B cell (primary cell): ENCODE results near the gene EPHB1. TPM values are rescaled to one million over a fixed set of nuclear protein-coding genes. Genes with fewer than 3 reads are reported as not detected.

ENCODE experiments used
- ATAC-seq: fragments of 200-7000 bp; cut with Tn5 transposase; one replicate; pipeline ENCODE4 v1.10.0; 2021; ENCODE audit warnings: low read depth, mild to moderate bottlenecking, moderate number of reproducible peaks, moderate library complexity
- CTCF ChIA-PET: fragments of 350-600 bp; sonication (Branson Sonifier 250); formaldehyde crosslinking; loops from one replicate; lab custom pipeline; 2021; ENCODE audit warnings: antibody characterized with exemption, inconsistent platforms; lab: Charles Lee
- POLR2A ChIA-PET: fragments of 350-600 bp; sonication (Branson Sonifier 250); formaldehyde crosslinking; loops from one replicate; lab custom pipeline; 2021; ENCODE audit warnings: antibody characterized with exemption; lab: Charles Lee
- DNase-seq: peaks from one replicate; pipeline ENCODE4 v3.0.0; 2013
- H2AFZ ChIP-seq: 2 replicates; pipeline ENCODE4 v1.6.1; 2012; ENCODE audit warnings: mild to moderate bottlenecking, low read depth, low read length; ENCODE audit not compliant: insufficient read depth, poor library complexity, severe bottlenecking
- H3K27ac ChIP-seq, 2 donors: 1 replicate in 1 of 2; 2 replicates in 1 of 2; pipeline ENCODE4 v1.5.1; 2012 to 2013; ENCODE audit warnings: low read length in 2 of 2, mild to moderate bottlenecking in 2 of 2, moderate library complexity in 1 of 2
- H3K27me3 ChIP-seq, 4 experiments: fragments of 200-600 bp in 1 of 4; sonication (generic) in 1 of 4; replicated peaks in 1 of 4; 1 replicate in 2 of 4; 2 replicates in 2 of 4; pipeline versions ENCODE4 v1.6.1 to v1.7.0; 2013 to 2016; ENCODE audit warnings: low read length in 3 of 4, mild to moderate bottlenecking in 2 of 4, mixed read lengths in 1 of 4, moderate library complexity in 1 of 4; ENCODE audit not compliant: insufficient read depth in 4 of 4, control insufficient read depth in 3 of 4; ENCODE audit errors: control extremely low read depth in 1 of 4
- H3K36me3 ChIP-seq, 2 experiments: replicated peaks in 1 of 2; 1 replicate in 1 of 2; 2 replicates in 1 of 2; pipeline versions ENCODE4 v1.6.1 to v1.7.1; 2013; ENCODE audit warnings: low read length in 1 of 2; ENCODE audit not compliant: insufficient read depth in 2 of 2, control insufficient read depth in 1 of 2; ENCODE audit errors: control extremely low read depth in 1 of 2, extremely low read depth in 1 of 2
- H3K4me1 ChIP-seq, 2 donors: fragments of 200-600 bp in 1 of 2; sonication (generic) in 1 of 2; 1 replicate in 1 of 2; 2 replicates in 1 of 2; pipeline versions ENCODE4 v1.5.1 to v1.6.1; 2013 to 2017; ENCODE audit warnings: low read length in 2 of 2; ENCODE audit not compliant: control insufficient read depth in 2 of 2, insufficient read depth in 2 of 2
- H3K4me2 ChIP-seq: replicated peaks from 2 replicates; pipeline ENCODE3; 2012; ENCODE audit warnings: mild to moderate bottlenecking, low read depth, low read length; ENCODE audit not compliant: poor library complexity, severe bottlenecking
- H3K4me3 ChIP-seq, 5 experiments: fragments of 200-600 bp in 1 of 5; sonication (generic) in 1 of 5; 1 replicate in 3 of 5; 2 replicates in 2 of 5; pipeline versions ENCODE4 v1.5.1 to v1.7.0; 2011 to 2016; ENCODE audit warnings: low read length in 4 of 5, mild to moderate bottlenecking in 4 of 5, low read depth in 2 of 5, control low read depth in 1 of 5, moderate library complexity in 1 of 5; ENCODE audit not compliant: insufficient read depth in 1 of 5; ENCODE audit errors: control extremely low read depth in 1 of 5, extremely low read depth in 1 of 5
- H3K79me2 ChIP-seq: fragments of 200-600 bp; sonication (generic); one replicate; pipeline ENCODE4 v1.6.0; 2016; ENCODE audit warnings: low read length; ENCODE audit not compliant: control insufficient read depth, insufficient read depth
- H3K9ac ChIP-seq: fragments of 200-600 bp; sonication (generic); 2 replicates; pipeline ENCODE4 v1.6.1; 2017; ENCODE audit warnings: mild to moderate bottlenecking, low read length, moderate library complexity
- H3K9me3 ChIP-seq, 3 donors: one replicate each; pipeline versions ENCODE4 v1.6.1 to v1.7.1; 2013; ENCODE audit warnings: low read length in 2 of 3; ENCODE audit not compliant: control insufficient read depth in 2 of 3, insufficient read depth in 1 of 3; ENCODE audit errors: control extremely low read depth in 1 of 3
- H4K20me1 ChIP-seq: 2 replicates; pipeline ENCODE4 v1.6.0; 2012; ENCODE audit warnings: mild to moderate bottlenecking, low read length; ENCODE audit not compliant: insufficient read depth, control insufficient read depth, poor library complexity, severe bottlenecking
- H3K27ac Mint-ChIP-seq: one replicate; pipeline ENCODE4 v1.8.0; 2021; ENCODE audit warnings: mixed read lengths
- H3K27me3 Mint-ChIP-seq: one replicate; pipeline ENCODE4 v1.8.0; 2021; ENCODE audit warnings: mixed read lengths
- H3K4me1 Mint-ChIP-seq: one replicate; pipeline ENCODE4 v1.8.0; 2021; ENCODE audit warnings: mixed read lengths
- H3K4me3 Mint-ChIP-seq: one replicate; pipeline ENCODE4 v1.8.0; 2021; ENCODE audit warnings: mixed read lengths
- H3K9me3 Mint-ChIP-seq: one replicate; pipeline ENCODE4 v1.8.0; 2022; ENCODE audit warnings: mixed read lengths; ENCODE audit not compliant: insufficient read depth
- EZH2 ChIP-seq: IDR thresholded peaks from 2 replicates; pipeline ENCODE4 v1.6.1; 2012; ENCODE audit warnings: borderline replicate concordance, low read depth, mild to moderate bottlenecking, moderate library complexity, low read length; ENCODE audit not compliant: insufficient read depth, poor library complexity, severe bottlenecking
- WGBS: methylation state at CpG from one replicate; pipeline ENCODE4 v1.1.5; 2013; ENCODE audit warnings: missing lambda C conversion rate; ENCODE audit not compliant: insufficient coverage; 5-methylcytosine and 5-hydroxymethylcytosine counted together
- intact Hi-C: fragments of 100-400 bp; cut with micrococcal nuclease; formaldehyde crosslinking; loops from one replicate; pipeline ENCODE4 v1.10.0; 2022
- polyA plus RNA-seq: library from polyadenylated mRNA; depleted of rRNA; stranded (reverse); fragments of >200 nt; gene quantifications from 2 replicates; pipeline ENCODE4 v1.2.3, GENCODE V29; 2012
- total RNA-seq, 2 donors: library from RNA; stranded (reverse); fragments of 120-200 nt in 1 of 2; gene quantifications; 1 replicate in 1 of 2; 2 replicates in 1 of 2; pipeline versions ENCODE4 v1.2.3 to v1.2.4, GENCODE V29; 2013 to 2022
- TF ChIP-seq, protein P1 (sequence below): fragments of 200-600 bp; IDR thresholded peaks from one replicate; pipeline ENCODE4 v1.8.0; 2022; ENCODE audit warnings: antibody characterized with exemption, mild to moderate bottlenecking

EPHB1 gene
- total and polyA plus RNA-seq, 2 donors (not counting 1 experiment from before 2014, with no cell fraction given) = 0.01 TPM; not detected in 1

DNA sequence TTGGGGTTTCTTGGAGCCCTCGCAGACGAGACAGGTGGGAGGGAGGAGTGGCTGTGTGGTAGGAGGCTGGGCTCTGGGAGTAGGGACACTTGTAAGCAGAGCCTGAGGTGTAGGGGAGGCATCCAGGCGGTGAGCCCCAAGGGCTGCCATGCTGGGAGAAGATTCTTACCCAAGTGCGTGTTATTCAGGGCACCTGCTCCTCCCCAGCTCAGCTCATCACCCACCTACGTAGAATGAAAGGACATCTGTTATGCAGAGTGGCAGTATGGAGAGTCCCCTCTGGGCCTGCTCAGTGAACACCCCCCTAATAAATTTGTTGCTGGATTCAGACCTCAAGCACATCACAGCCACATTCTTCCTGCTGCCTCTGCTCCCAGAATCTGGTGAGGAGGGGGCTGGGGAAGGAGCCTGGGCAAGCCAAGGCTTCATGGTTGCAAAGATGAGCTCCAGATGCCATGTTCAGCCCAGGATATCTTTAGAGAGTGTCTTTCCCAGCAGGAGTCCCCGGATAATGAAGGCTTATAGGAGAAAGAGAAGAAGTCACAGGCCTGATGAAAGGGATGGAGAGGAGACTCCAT lies 261.8 kb downstream of the EPHB1 start:
- Histone ChIP-seq H3K4me3 (no peak overlapping the region), H3K79me2 (no peaks in the 10 kb centered on the region), H3K9ac (no peak overlapping the region), H3K27ac (no peak overlapping the region), H3K27me3 (no peaks in the 10 kb centered on the region), H3K4me2 (no peak overlapping the region), H3K36me3 (no peaks in the 10 kb centered on the region), H2AFZ (no peak overlapping the region), H4K20me1 (no peaks in the 10 kb centered on the region), H3K9me3 (no peaks in the 10 kb centered on the region), H3K4me1 (no peaks in the 10 kb centered on the region)
- DNase-seq (no peak), ATAC-seq (no peak)
- Mint-ChIP-seq H3K4me1 (no peaks in the 10 kb centered on the region), H3K27me3 (no peaks in the 10 kb centered on the region), H3K27ac (no peak overlapping the region), H3K4me3 (no peak overlapping the region), H3K9me3 (no peaks in the 10 kb centered on the region)
- no peak for TF ChIP-seq EZH2
- TF ChIP-seq, protein P1, sequence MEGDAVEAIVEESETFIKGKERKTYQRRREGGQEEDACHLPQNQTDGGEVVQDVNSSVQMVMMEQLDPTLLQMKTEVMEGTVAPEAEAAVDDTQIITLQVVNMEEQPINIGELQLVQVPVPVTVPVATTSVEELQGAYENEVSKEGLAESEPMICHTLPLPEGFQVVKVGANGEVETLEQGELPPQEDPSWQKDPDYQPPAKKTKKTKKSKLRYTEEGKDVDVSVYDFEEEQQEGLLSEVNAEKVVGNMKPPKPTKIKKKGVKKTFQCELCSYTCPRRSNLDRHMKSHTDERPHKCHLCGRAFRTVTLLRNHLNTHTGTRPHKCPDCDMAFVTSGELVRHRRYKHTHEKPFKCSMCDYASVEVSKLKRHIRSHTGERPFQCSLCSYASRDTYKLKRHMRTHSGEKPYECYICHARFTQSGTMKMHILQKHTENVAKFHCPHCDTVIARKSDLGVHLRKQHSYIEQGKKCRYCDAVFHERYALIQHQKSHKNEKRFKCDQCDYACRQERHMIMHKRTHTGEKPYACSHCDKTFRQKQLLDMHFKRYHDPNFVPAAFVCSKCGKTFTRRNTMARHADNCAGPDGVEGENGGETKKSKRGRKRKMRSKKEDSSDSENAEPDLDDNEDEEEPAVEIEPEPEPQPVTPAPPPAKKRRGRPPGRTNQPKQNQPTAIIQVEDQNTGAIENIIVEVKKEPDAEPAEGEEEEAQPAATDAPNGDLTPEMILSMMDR = no peak
- POLR2A ChIA-PET = no interaction called here
- intact Hi-C loops = no loop called here
- WGBS = no CpG with 5 or more reads among the region's 6 CpGs
- CTCF ChIA-PET = no interaction called here

DNA sequence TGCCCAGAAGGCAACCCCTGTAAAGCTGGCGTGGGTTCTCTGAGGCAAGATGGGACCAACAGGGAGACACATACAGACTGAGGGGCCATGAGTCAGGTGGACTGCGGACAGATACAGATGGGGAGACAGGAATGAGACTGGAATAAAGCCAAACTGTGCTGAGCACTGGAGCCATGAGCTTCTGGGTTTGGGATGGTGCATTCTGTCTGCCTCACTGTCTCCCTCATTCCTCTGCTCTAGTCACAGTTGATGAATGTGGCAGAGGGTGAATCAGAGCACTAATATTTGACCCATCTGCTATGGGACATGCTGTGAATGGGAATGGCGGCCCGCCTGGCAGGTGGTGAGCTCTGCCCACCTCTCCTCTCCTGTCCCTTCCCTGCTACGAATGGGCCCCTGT lies 262.9 kb downstream of the EPHB1 start:
- intact Hi-C loops = no loop called here
- Histone ChIP-seq H3K4me1 (no peaks in the 10 kb centered on the region), H3K4me2 (no peak overlapping the region), H2AFZ (no peak overlapping the region), H3K79me2 (no peaks in the 10 kb centered on the region), H3K4me3 (no peak overlapping the region), H3K9me3 (no peaks in the 10 kb centered on the region), H3K27me3 (no peaks in the 10 kb centered on the region), H3K36me3 (no peaks in the 10 kb centered on the region), H3K27ac (no peak overlapping the region), H3K9ac (no peak overlapping the region), H4K20me1 (no peaks in the 10 kb centered on the region)
- WGBS = 90% methylated on average over 2 of the region's 5 CpGs
- CTCF ChIA-PET = no interaction called here
- H3K9me3 Mint-ChIP-seq = peaks cover 7% of the 10 kb centered on the region
- no peak for TF ChIP-seq EZH2
- TF ChIP-seq, protein P1 = no peak
- H3K27me3 Mint-ChIP-seq = no peaks in the 10 kb centered on the region
- POLR2A ChIA-PET = no interaction called here
- H3K4me3 Mint-ChIP-seq = no peak overlapping the region
- DNase-seq (no peak), ATAC-seq (no peak)
- H3K4me1 Mint-ChIP-seq = no peaks in the 10 kb centered on the region
- no peak overlapping the region for H3K27ac Mint-ChIP-seq
